CD4-positive, alpha-beta T cell (primary cell): ENCODE measurements around the gene SH3BGRL3. TPM values are rescaled to one million over a fixed set of nuclear protein-coding genes. Genes with fewer than 3 reads are reported as not detected.

Source experiments
- ATAC-seq: fragments of 200-7000 bp; cut with Tn5 transposase; one replicate; pipeline ENCODE4 v1.10.0; 2022; ENCODE audit warnings: mild to moderate bottlenecking; ENCODE audit not compliant: poor library complexity
- CTCF ChIA-PET: fragments of 350-600 bp; sonication (Branson Sonifier 250); formaldehyde crosslinking; loops from one replicate; lab custom pipeline; 2021; ENCODE audit warnings: antibody characterized with exemption, inconsistent platforms; lab: Charles Lee
- POLR2A ChIA-PET: fragments of 350-600 bp; sonication (Branson Sonifier 250); formaldehyde crosslinking; loops from one replicate; lab custom pipeline; 2021; ENCODE audit warnings: antibody characterized with exemption, inconsistent platforms; lab: Charles Lee
- DNase-seq, 14 experiments: peaks; one replicate each; pipeline ENCODE4 v3.0.0-alpha.2; 2013 to 2020; ENCODE audit warnings: mixed read lengths in 2 of 14
- H3K27ac ChIP-seq, 2 donors: one replicate each; pipeline versions ENCODE4 v1.5.1 to v1.7.0; 2013; ENCODE audit warnings: low read length in 2 of 2, low read depth in 1 of 2, mild to moderate bottlenecking in 1 of 2
- H3K27me3 ChIP-seq, 2 experiments: 1 replicate in 1 of 2; 2 replicates in 1 of 2; pipeline versions ENCODE4 v1.6.1 to v1.7.0; 2013; ENCODE audit warnings: low read length in 2 of 2, control low read depth in 1 of 2, mild to moderate bottlenecking in 1 of 2, moderate library complexity in 1 of 2; ENCODE audit not compliant: insufficient read depth in 2 of 2, control insufficient read depth in 1 of 2
- H3K36me3 ChIP-seq: one replicate; pipeline ENCODE4 v1.6.1; 2013; ENCODE audit warnings: low read length, control low read depth; ENCODE audit not compliant: insufficient read depth
- H3K4me1 ChIP-seq: one replicate; pipeline ENCODE4 v1.6.1; 2013; ENCODE audit warnings: low read length, control low read depth; ENCODE audit not compliant: insufficient read depth
- H3K4me3 ChIP-seq: one replicate; pipeline ENCODE4 v1.5.1; 2013; ENCODE audit warnings: mild to moderate bottlenecking, low read length, moderate library complexity
- H3K9me3 ChIP-seq, 2 experiments: 1 replicate in 1 of 2; 2 replicates in 1 of 2; pipeline versions ENCODE4 v1.6.1 to v1.7.0; 2013; ENCODE audit warnings: low read length in 2 of 2, mild to moderate bottlenecking in 2 of 2, control low read depth in 1 of 2, moderate library complexity in 1 of 2; ENCODE audit not compliant: control insufficient read depth in 1 of 2, insufficient read depth in 1 of 2
- H3K27ac Mint-ChIP-seq: one replicate; pipeline ENCODE4 v1.8.0; 2020; ENCODE audit warnings: mixed read lengths
- H3K27me3 Mint-ChIP-seq: one replicate; pipeline ENCODE4 v1.8.0; 2021; ENCODE audit warnings: mixed read lengths
- H3K36me3 Mint-ChIP-seq: one replicate; pipeline ENCODE4 v1.8.0; 2021; ENCODE audit warnings: low read depth, mixed read lengths
- H3K4me1 Mint-ChIP-seq: one replicate; pipeline ENCODE4 v1.8.0; 2021; ENCODE audit warnings: low read depth, mixed read lengths
- H3K4me3 Mint-ChIP-seq: one replicate; pipeline ENCODE4 v1.8.0; 2020; ENCODE audit warnings: mild to moderate bottlenecking, mixed read lengths
- H3K9me3 Mint-ChIP-seq: one replicate; pipeline ENCODE4 v1.8.0; 2020; ENCODE audit warnings: mixed read lengths
- CTCF ChIP-seq: fragments of 200-600 bp; IDR thresholded peaks from one replicate; pipeline ENCODE4 v1.8.0; 2022; ENCODE audit warnings: antibody characterized with exemption, mild to moderate bottlenecking
- intact Hi-C, 2 experiments: fragments of 100-400 bp; cut with DNase I in 1 of 2; cut with micrococcal nuclease in 1 of 2; formaldehyde crosslinking; loops; one replicate each; pipeline versions ENCODE4 v1.15.1 to v1.9.0; 2023 to 2025; cut with DNase I, micrococcal nuclease
- total RNA-seq, 174 experiments: library from RNA in 2 of 174; stranded (reverse) in 2 of 174; gene quantifications; one replicate each; pipeline ENCODE4 v1.2.3 and lab custom pipeline; 2021 to 2026

The SH3BGRL3 gene
- total RNA-seq, 2 experiments from 2014 or later = 178 to 193 TPM

GRCh38 chr1:26281091-26281958, 1.4 kb downstream of the SH3BGRL3 start:
- H3K36me3 ChIP-seq = peaks cover 37% of the 10 kb centered on the region
- Mint-ChIP-seq H3K27me3 (no peaks in the 10 kb centered on the region), H3K9me3 (no peaks in the 10 kb centered on the region), H3K27ac (peak overlapping the region; percentile 95), H3K4me1 (peaks cover 89% of the 10 kb centered on the region), H3K4me3 (peak overlapping the region; percentile 92), H3K36me3 (peaks cover 58% of the 10 kb centered on the region)
- ATAC-seq (no peak), DNase-seq (peak in 2 of 14 experiments; percentile 18 to 33)
- TF ChIP-seq CTCF = no peak
- H3K27ac ChIP-seq = peak overlapping the region; percentile 59 to 91
- ChIA-PET CTCF (interaction anchor here (0.5 to 0.6 kb wide), 2 partner anchors 109 to 1460 kb away, joined by 3 read pairs; no protein-coding TSS in a partner anchor), POLR2A (interaction anchor here (1.1 to 20.7 kb wide), 4 partner anchors 26 to 219 kb away, joined by 3 to 977 read pairs (median 13); partner anchors contain the start of genes CD52, DHDDS and UBXN11)
- no peaks in the 10 kb centered on the region for H3K9me3 ChIP-seq
- intact Hi-C loops = loop anchor here in 1 of 2 experiments (5.0 kb wide), 1 partner anchor 191 kb away; the partner anchor contains the start of gene HMGN2
- peak overlapping the region; percentile 72 for H3K4me3 ChIP-seq
- H3K4me1 ChIP-seq = peaks cover 95% of the 10 kb centered on the region
- no peaks in the 10 kb centered on the region for H3K27me3 ChIP-seq

DNA sequence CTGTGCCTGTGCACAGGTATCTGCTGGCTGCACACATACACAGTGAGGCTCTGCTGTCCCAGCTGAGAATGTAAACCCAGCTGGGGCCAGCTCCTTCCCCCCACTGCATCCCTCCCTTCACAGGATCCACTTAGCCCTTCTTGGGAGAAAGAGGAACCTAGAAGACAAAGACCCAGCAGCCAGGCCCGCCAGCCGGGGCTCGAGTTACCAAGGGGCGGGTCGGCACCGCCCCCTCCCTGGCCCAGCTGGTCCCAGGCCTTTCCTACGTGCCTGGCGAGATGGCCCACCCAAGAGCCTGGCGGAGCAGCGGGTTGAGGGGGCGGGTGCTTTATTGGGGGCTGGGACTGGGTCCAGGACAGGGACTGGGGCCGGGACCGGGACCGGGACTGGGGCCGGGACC, 2.1 kb downstream of the SH3BGRL3 start:
- Mint-ChIP-seq H3K4me3 (peak overlapping the region; percentile 92), H3K27ac (peak overlapping the region; percentile 95), H3K9me3 (no peaks in the 10 kb centered on the region), H3K4me1 (peaks cover 88% of the 10 kb centered on the region), H3K27me3 (no peaks in the 10 kb centered on the region), H3K36me3 (peaks cover 58% of the 10 kb centered on the region)
- Histone ChIP-seq H3K4me1 (peaks cover 95% of the 10 kb centered on the region), H3K9me3 (no peaks in the 10 kb centered on the region), H3K27ac (peak overlapping the region in 1 of 2 donors; percentile 91), H3K4me3 (peak overlapping the region; percentile 72), H3K27me3 (no peaks in the 10 kb centered on the region), H3K36me3 (peaks cover 37% of the 10 kb centered on the region)
- ATAC-seq (no peak), DNase-seq (peak in 2 of 14 experiments; percentile 11 to 35)
- no peak for TF ChIP-seq CTCF
- intact Hi-C loops = loop anchor here in 1 of 2 experiments (5.0 kb wide), 1 partner anchor 190 kb away; the partner anchor contains the start of gene HMGN2
- POLR2A ChIA-PET = interaction anchor here (1.2 to 20.7 kb wide), 3 partner anchors 27 to 150 kb away, joined by 6 to 977 read pairs (median 270); partner anchors contain the start of genes CD52, DHDDS and UBXN11
- CTCF ChIA-PET = no interaction called here

DNA sequence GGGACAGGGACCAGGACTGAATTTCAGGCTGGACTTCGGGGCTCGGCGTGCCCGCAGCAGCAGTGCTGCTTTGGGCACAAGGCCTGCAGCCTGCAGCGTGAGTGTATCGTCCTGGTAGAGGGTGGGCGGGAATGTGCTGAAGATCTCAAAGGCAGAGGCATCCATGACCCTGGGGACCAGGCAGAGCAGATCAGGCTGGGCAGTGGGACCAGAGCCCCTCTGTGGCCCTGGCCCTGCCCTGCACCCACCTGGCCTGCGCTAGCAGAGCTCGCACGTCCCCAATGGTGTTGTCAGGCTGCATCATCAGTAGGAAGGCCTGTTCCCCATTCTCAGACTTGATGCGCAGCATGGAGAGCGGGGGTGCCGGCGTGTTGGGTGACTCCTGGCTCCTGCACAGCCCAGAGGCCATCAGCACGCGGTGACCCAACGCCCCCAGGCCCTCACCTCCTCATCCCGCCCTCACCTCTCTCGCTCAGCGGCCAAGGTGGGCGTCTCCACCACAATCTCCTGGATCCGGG, 2.6 kb downstream of the SH3BGRL3 start:
- Histone ChIP-seq H3K36me3 (peaks cover 34% of the 10 kb centered on the region), H3K27ac (peak overlapping the region; percentile 89 to 94), H3K4me3 (no peak overlapping the region), H3K27me3 (no peaks in the 10 kb centered on the region), H3K4me1 (peaks cover 95% of the 10 kb centered on the region), H3K9me3 (no peaks in the 10 kb centered on the region)
- peak in 1 of 14 experiments; percentile 35 for DNase-seq
- no peaks in the 10 kb centered on the region for H3K9me3 Mint-ChIP-seq
- no peak for ATAC-seq
- ChIA-PET CTCF (interaction anchor here (8.8 kb wide), 1 partner anchor 37 kb away, joined by 223 read pairs; the partner anchor contains the start of gene CD52), POLR2A (interaction anchor here (1.1 to 20.7 kb wide), 3 partner anchors 26 to 76 kb away, joined by 3 to 977 read pairs (median 270); partner anchors contain the start of genes CD52 and UBXN11)
- peaks cover 58% of the 10 kb centered on the region for H3K36me3 Mint-ChIP-seq
- no peaks in the 10 kb centered on the region for H3K27me3 Mint-ChIP-seq
- H3K4me3 Mint-ChIP-seq = peak overlapping the region; percentile 59
- peaks cover 90% of the 10 kb centered on the region for H3K4me1 Mint-ChIP-seq
- no peak for TF ChIP-seq CTCF
- H3K27ac Mint-ChIP-seq = peak overlapping the region; percentile 95
- intact Hi-C loops = loop anchor here in 1 of 2 experiments (5.0 kb wide), 1 partner anchor 190 kb away; the partner anchor contains the start of gene HMGN2
